IPS-11a (cell line): ENCODE results near the gene FNTB.

Source experiments
- H3K4me3 ChIP-seq: one replicate; pipeline ENCODE4 v1.5.1; 2013; ENCODE audit warnings: low read depth, low read length, control low read depth

Gene FNTB

DNA sequence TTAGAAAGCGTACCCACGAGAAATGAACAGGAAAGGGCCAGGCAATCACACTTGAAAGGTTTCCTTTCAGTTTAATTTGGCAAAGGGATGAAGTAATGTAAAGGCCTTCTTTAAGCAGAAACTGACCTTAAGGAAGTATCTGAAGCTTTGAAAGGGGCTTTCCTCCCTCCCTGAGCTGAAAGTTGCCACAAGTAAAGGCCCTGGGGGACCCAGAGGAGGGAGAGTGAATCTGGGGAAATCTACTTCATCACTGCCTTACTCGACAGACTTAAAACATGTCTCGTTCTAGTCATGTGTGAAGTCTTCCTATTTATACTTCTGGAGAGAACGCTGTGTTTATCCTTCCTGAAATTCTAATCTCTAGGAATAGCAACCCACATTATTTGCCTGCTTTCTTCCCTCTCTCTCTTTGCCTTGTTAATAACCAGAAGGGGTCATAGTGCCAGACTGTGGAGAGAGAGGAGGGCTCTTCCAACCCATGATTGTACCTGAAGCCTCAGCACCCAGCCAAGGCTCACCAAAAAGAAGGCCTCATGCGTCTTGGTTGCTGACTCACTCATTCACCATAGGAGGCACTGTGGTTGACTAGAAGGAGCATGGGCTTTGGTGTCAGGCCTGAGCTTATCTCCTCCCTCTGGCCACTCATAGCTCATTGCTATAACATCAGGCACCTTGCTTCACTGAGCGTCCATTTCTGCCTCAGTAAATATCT lies 33.9 kb upstream of the FNTB start:
- H3K4me3 ChIP-seq = no peak overlapping the region

- no peak overlapping the region for H3K4me3 ChIP-seq
Measured at GRCh38 chr14:64953310-64953654, 33.4 kb upstream of the FNTB start.

DNA sequence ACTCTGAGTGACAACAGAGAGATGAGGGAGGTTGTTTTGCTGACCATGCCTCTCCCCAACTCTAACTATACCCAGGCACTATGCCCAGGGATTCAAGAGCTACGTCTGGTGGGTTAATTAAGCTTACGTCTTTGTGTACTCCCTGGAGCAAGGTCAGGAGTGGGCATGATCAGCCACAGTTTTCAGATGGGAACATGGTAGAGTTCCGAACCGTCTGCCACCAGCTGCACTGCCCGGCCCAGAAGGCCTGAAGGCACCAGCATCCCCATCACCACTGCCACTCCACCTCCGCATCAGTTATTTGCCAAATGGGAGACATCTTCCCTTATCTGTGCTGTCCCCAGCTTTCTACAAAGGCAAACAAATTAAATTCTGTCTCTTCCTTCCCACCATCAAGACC lies 33.0 kb upstream of the FNTB start:
- H3K4me3 ChIP-seq = no peak overlapping the region

DNA sequence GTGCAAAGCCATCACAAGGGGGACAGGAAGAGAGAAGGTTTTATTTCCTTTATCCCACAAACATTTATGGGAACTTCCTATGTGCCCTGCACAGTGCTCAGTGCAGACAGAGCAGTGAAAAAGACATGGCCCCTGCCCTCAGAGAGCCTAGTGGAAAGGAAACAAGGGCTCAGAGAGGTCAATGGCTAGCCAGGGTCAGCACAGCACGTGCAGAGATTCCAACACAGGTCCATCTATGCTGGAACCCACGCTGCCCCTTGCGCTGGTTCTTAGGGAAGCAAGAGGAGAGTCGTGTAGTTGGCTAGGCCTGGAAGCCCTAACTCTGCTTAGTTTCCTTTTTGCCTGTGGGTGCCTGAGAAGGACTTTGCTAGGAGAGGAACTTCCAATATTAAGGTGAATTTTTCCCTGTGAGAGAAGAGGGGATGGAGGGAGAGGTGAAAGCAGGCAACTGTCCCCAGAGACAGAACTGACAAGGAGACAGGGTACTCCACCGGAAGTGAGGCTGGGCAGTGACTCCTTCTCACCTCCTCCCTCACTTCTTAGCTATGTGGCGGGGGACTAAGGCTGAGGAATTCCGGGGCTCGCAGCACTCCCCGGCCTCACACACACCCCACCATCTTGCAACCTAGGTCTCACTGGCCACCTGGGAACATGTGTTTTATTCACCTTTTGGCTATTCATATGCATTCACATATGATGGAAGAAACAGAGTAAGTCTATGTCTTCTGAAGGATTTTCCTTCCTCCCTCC lies 32.0 kb upstream of the FNTB start:
- no peak overlapping the region for H3K4me3 ChIP-seq

GRCh38 chr14:64955297-64955696 lies 31.4 kb upstream of the FNTB start:
- H3K4me3 ChIP-seq = no peak overlapping the region

GRCh38 chr14:64956697-64957406 lies 29.8 kb upstream of the FNTB start:
- H3K4me3 ChIP-seq = no peak overlapping the region

DNA sequence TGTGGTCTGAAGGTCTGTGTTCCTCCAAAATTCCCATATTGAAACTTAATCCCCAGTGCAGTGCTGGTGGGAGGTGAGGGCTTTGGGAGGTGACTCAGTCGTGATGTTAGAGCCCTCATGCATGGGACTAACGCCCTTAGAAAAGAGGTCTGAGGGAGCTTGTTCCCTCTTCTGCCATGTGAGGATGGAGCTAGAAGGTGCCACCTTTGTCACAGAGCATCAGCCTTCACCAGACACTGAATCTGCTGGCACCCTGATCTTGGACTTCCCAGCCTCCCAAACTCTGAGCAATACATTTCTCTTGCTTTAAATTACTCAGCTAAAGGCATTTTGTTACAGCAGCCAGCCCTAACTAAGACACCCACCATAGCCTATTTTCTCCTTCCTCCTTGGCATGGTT lies 28.5 kb upstream of the FNTB start:
- H3K4me3 ChIP-seq = no peak overlapping the region

DNA sequence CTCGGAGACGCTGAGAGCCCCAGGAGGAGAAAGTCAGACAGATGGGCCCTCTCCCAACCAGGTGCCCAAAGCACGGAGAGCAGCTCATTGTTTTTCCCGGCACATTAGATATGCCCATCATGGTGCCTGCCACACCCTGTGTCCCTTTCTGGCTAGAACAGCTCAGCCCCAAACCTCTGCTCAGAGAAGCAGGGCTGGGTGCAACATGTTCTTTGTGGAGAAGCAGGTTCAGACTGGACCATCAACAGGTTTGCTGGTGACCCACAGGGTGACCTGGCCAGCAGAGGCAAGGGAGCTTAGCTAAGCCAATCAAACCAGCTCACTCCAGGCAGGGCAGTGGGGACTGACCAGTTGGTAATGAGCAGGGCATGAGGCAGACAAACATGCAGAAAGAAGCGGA lies 28.0 kb upstream of the FNTB start:
- no peak overlapping the region for H3K4me3 ChIP-seq

DNA sequence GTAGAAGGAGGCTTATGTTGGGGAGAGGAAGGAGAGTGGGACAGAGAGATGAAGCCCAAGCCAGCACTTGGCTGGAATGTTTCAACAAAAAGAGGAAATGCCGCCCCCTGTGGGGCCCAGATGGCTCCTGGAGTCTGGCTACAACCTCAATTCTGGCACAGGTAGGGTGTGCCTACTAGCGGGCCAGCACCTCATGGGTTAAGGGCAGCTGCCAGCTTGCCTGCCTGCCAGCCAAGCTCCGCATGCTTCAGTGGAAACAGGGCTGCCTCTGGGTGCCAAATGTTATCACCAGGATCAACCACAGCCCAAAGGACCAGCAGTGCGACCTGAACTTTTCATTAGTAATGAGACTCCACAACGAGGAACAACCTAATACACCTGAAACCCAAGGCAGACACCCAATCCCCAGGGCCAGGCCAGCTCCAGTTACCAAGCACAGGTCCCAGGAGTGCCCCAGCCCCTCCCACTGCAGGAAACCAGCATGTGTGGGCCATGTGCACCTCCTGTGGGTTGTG lies 25.9 kb upstream of the FNTB start:
- H3K4me3 ChIP-seq = no peak overlapping the region

DNA sequence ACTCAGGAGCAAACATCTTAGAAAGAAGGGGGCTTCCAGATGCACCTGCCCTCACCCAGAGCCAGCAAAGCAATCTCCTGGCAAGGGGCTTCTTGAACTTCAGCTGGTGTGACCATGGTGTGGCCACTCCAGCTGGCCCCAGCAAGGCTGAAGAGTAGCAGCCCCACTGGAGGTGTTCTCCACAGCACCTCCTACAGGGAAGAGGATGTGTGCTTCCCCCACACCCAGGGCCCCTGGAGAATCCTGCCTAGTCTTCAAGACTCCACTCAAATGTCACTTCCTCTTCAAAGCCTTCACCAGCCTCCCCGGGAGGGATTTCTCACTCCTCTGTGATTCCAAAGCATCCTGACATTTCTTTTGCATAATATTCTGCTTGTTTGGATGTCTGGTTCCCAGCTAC lies 23.1 kb upstream of the FNTB start:
- no peak overlapping the region for H3K4me3 ChIP-seq

DNA sequence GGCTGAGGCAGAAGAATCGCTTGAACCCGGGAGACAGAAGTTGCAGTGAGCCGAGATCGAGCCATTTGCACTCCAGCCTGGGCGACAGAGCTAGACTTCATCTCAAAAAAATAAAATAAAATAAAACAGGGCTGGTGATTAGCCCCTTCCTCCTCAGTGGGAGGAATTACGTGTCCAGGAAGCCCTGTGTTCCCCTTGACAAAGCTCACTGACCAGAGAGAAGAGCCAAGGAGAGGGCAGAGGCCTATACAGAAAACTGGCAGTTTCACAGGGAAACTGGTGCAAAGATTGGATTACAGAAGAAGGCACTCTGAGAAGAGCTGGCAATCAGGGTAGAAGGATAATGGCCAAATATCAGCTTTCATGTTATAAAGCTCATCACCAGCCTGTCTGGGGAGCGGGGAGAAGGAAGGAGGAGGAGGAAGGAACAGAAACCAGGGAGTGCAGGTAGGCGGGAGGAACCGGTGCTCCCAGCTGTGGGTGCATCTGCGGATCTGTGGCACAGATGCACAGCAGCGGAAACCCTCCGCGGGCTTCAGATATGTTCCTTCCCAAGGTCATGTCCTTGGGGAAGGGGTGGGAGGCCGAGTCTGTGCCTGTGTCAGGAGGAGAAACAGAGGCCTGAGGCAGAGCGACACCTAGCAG lies 21.2 kb upstream of the FNTB start:
- no peak overlapping the region for H3K4me3 ChIP-seq

DNA sequence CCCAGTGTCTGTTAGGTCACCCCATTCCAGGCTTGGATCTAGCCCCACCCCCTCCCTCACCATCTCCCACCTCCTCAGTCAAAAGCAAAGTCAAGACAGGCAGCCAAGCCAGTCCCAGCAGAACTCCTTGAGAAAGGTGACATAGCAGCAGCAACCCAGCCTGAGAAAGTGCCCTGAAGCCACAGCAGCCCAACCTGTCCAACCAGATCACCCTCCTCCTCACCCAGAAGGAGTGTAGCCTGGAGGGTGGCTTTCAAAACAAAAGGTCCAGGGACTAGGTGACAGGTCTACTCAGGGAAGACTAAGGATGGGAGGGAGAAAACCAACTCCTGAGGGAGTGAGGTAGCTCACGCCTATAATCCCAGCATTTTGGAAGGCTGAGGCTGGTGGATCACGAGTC lies 19.7 kb upstream of the FNTB start:
- H3K4me3 ChIP-seq = no peak overlapping the region

- no peak overlapping the region for H3K4me3 ChIP-seq
Measured at GRCh38 chr14:64968167-64968566, 18.5 kb upstream of the FNTB start.

- H3K4me3 ChIP-seq = no peak overlapping the region
Measured at GRCh38 chr14:64968651-64969050, 18.0 kb upstream of the FNTB start.

DNA sequence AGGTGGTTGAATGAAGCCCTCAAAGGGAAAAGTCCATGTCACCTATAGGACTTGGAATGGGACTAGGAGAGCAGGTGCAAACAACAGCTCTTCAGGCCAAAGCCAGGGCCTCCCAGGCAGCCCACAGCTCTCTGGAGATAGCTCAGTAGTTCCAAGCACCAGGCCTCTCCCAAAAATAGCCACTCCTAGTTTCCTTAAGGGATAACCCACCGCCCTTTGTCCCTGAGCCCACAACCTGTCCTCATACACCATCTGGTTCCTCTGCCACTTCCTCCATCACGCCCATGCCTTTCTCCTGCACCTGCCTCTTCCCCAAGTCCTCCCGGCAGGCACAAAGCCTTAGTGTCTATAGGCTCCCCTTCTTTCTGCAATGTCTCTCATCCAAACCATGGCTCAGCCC lies 16.7 kb upstream of the FNTB start:
- no peak overlapping the region for H3K4me3 ChIP-seq

GRCh38 chr14:64970776-64971477 lies 15.8 kb upstream of the FNTB start:
- peak overlapping the region; percentile 67 for H3K4me3 ChIP-seq

DNA sequence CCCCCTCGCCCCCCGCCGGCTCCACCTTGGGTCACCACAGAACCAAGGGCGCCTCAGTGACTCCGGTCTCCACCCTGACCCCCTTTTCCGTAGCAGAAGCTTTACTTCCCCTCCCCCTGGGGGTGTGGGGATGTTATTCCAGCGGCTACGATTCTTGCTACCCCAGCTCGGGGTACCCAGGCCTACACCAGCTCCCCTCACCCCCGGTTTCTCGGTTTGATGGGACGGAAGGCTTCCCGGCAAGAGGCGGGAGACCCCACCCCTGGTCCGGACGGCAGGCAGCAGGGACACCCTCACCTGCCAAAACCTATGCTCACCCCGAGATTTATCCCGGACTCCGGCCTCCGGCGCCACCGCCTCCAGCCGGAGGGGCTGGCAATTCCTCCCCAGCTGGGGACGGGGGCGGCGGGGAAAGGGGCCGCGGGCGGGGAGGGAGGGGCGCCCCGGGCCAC lies 15.2 kb upstream of the FNTB start:
- peak overlapping the region; percentile 67 for H3K4me3 ChIP-seq

- peak within 1 kb of the TSS; percentile 67 for H3K4me3 ChIP-seq
Measured at GRCh38 chr14:64971943-64972791, 14.5 kb upstream of the FNTB start, which contains the start of gene RAB15. RAB15 (minus strand) TSS chr14:64972336; CDS start chr14:64972076, 260 bp downstream.

- H3K4me3 ChIP-seq = no peak overlapping the region
Measured at GRCh38 chr14:64973026-64973442, 13.7 kb upstream of the FNTB start.

DNA sequence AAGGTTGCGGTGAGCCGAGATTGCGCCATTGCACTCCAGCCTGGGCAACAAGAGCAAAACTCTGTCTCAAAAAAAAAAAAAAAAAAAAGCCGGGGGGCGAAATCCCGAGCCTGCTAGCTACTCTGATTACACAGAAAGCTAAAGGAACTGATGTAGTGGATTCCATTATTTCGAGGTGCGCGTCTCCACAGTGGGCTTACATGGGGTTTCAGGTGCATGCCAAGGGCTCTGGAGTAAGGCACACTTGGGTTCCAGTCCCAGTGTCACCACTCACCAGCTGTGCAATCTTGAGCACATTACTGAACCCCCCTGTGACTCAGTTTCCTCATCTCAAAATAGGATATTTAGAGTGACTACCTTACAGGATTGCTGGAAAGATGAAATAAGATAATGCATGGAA lies 12.9 kb upstream of the FNTB start:
- no peak overlapping the region for H3K4me3 ChIP-seq
